ENCODE measurements around the gene MYOG.

The MYOG gene

GRCh38 chr1:203043830-203044545 is 41.8 kb downstream of the MYOG start:
- 95% methylated on average over 14 of the region's 14 CpGs for WGBS
- Histone ChIP-seq H3K4me3 (ENCODE audit: low read length) (no peak overlapping the region), H3K9ac (ENCODE audit: low read depth, low read length) (no peak overlapping the region), H3K27me3 (ENCODE audit: insufficient read depth, low read length) (no peaks in the 10 kb centered on the region), H3K4me1 (ENCODE audit: insufficient read depth, low read length) (peaks cover 2% of the 10 kb centered on the region; the same call in 1 of the 2 replicates), H3K9me3 (ENCODE audit: insufficient read depth, low read depth, low read length) (no peaks in the 10 kb centered on the region), H3K36me3 (ENCODE audit: insufficient read depth, low read length) (peaks cover 15% of the 10 kb centered on the region; the same call in 1 of the 2 replicates), H3K27ac (ENCODE audit: low read depth, low read length) (no peak overlapping the region)

DNA sequence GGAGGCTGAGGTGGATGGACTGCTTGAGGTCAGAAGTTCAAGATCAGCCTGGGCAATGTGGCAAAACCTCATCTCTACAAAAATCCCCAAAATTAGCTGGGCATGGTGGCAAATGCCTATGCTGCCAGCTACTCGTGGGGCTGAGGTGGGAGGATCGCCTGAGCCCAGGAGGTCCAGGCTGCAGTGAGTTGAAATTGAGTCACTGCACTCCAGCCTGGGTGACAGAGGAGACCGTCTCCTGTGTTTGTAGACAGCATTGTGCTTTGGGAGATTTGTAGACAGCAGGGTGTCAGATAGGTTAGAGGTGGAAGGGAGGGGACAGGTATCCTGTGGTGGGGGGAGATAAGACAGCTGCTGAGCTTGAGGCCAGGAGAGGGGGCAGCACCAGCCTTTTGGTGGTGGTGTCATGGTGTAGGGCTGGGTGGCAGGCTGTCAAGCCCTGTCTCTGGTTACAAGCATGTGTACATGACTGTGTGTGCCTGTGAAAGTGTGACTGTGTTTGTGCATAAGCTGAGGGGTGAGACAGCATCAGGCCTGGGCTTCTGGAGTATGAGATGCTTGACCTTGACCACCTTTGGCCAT is 44.4 kb downstream of the MYOG start:
- H3K27me3 ChIP-seq (ENCODE audit: insufficient read depth, low read length), result no peaks in the 10 kb centered on the region
- H3K9me3 ChIP-seq (ENCODE audit: insufficient read depth, low read depth, low read length), result no peaks in the 10 kb centered on the region
- H3K4me1 ChIP-seq (ENCODE audit: insufficient read depth, low read length), result no peaks in the 10 kb centered on the region
- peaks cover 11% of the 10 kb centered on the region; the same call in 1 of the 2 replicates for H3K36me3 ChIP-seq (ENCODE audit: insufficient read depth, low read length)
- 75% methylated on average over 3 of the region's 3 CpGs for WGBS
- H3K4me3 ChIP-seq (ENCODE audit: low read length), result no peak overlapping the region
- H3K27ac ChIP-seq (ENCODE audit: low read depth, low read length), result no peak overlapping the region
- no peak overlapping the region for H3K9ac ChIP-seq (ENCODE audit: low read depth, low read length)

GRCh38 chr1:203040513-203041275 is 45.1 kb downstream of the MYOG start:
- 89% methylated on average over 5 of the region's 5 CpGs for WGBS
- no peaks in the 10 kb centered on the region for H3K27me3 ChIP-seq (ENCODE audit: insufficient read depth, low read length)
- 0 out of 2 replicates have a peak, but pooled peaks cover 4% of the 10 kb centered on the region for H3K4me1 ChIP-seq (ENCODE audit: insufficient read depth, low read length)

DNA sequence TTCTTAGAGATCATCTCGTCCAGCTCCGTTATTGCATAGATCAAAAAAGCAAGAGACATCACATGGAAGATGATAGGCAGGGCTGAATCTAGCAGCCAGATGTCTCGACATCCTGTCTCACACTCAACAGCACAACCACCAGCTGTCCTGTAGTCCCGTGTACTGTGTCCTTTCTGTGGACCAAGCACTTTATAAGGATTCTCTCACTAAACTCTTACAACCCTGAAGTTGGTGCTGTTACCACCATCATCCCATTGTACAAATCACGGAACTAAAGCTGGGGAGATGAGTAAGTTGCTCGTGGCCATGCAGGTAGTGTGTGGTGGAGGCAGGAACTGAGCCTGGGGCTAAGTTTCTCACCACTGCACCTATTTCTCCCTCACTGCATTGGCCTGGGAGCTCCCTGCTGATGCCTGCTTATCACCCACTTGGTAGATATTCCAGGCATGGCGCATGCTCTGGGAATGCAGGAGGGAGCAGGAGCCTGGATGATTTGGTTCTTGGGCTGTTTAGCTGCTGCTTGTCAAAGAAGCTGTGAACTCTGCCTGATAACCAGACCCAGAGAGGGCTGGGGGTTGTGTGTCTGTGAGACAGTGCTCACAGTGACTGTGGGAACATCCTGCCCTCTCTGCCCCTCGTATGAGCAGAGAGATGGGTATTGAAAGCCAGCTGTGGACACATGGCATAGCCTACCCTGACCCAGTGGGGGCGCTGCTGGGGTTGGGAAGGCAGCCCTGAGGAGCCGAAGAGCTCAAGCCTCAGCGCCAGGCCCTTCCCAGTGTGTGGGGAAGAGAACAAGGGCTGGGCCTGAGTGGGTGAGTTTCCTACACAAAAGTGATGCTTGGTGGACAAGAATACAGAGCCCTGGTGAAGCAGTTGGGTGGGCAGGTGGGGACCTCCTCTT is 46.0 kb downstream of the MYOG start:
- WGBS, result 56% methylated on average over 9 of the region's 11 CpGs
- peaks cover 4% of the 10 kb centered on the region; the same call in 1 of the 2 replicates for H3K36me3 ChIP-seq (ENCODE audit: insufficient read depth, low read length)
- no peak overlapping the region for H3K9ac ChIP-seq (ENCODE audit: low read depth, low read length)
- no peak overlapping the region for H3K27ac ChIP-seq (ENCODE audit: low read depth, low read length)
- H3K9me3 ChIP-seq (ENCODE audit: insufficient read depth, low read depth, low read length), result no peaks in the 10 kb centered on the region
- no peak overlapping the region for H3K4me3 ChIP-seq (ENCODE audit: low read length)
- H3K27me3 ChIP-seq (ENCODE audit: insufficient read depth, low read length), result no peaks in the 10 kb centered on the region
- 0 out of 2 replicates have a peak, but pooled peaks cover 6% of the 10 kb centered on the region for H3K4me1 ChIP-seq (ENCODE audit: insufficient read depth, low read length)

More at GRCh38 chr1:203040513-203041275, 45.1 kb downstream of the MYOG start:
- Histone ChIP-seq H3K27ac (ENCODE audit: low read depth, low read length) (no peak overlapping the region), H3K4me3 (ENCODE audit: low read length) (no peak overlapping the region), H3K9me3 (ENCODE audit: insufficient read depth, low read depth, low read length) (no peaks in the 10 kb centered on the region), H3K9ac (ENCODE audit: low read depth, low read length) (no peak overlapping the region), H3K36me3 (ENCODE audit: insufficient read depth, low read length) (peaks cover 6% of the 10 kb centered on the region; the same call in 1 of the 2 replicates)

DNA sequence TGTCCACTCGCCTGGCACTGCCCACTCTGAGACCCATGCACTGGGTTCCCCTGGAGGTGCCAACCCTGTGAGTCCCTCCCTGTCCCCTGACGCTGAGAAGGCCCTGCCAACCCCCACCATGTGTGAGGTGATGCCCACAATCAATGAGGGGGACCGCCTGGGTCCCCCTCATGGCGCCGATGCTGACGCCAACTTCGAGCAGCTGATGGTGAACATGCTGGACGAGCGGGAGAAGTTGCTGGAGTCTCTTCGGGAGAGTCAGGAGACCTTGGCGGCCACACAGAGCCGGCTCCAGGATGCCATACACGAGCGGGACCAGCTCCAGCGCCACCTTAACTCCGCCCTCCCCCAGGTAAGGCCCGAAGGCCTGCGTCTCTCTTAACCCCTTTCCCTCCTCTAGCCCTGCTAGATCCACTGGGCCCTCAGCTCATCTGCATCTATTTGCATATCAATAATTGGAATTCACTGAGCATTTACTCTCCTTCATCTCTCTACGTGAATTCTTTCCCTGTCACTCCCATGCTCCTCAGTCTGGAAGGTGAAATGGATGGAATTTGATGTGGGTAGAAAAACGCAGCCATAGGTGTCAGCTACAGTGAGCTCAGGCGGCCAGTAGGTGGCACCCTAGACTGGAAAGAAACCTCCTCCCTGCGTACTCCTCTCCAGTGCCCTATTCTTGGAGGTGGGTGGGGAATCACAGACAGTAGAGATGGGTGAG is 46.8 kb downstream of the MYOG start:
- 0 out of 2 replicates have a peak, but pooled peaks cover 6% of the 10 kb centered on the region for H3K4me1 ChIP-seq (ENCODE audit: insufficient read depth, low read length)
- H3K27me3 ChIP-seq (ENCODE audit: insufficient read depth, low read length), result no peaks in the 10 kb centered on the region
- H3K9ac ChIP-seq (ENCODE audit: low read depth, low read length), result no peak overlapping the region
- WGBS, result 82% methylated on average over 18 of the region's 22 CpGs
- no peak overlapping the region for H3K27ac ChIP-seq (ENCODE audit: low read depth, low read length)
- H3K4me3 ChIP-seq (ENCODE audit: low read length), result no peak overlapping the region
- peaks cover 3% of the 10 kb centered on the region; the same call in 1 of the 2 replicates for H3K36me3 ChIP-seq (ENCODE audit: insufficient read depth, low read length)
- no peaks in the 10 kb centered on the region for H3K9me3 ChIP-seq (ENCODE audit: insufficient read depth, low read depth, low read length)

GRCh38 chr1:203038217-203038741 is 47.5 kb downstream of the MYOG start:
- Histone ChIP-seq H3K4me3 (ENCODE audit: low read length) (no peak overlapping the region), H3K9me3 (ENCODE audit: insufficient read depth, low read depth, low read length) (no peaks in the 10 kb centered on the region), H3K9ac (ENCODE audit: low read depth, low read length) (no peak overlapping the region), H3K27ac (ENCODE audit: low read depth, low read length) (no peak overlapping the region), H3K4me1 (ENCODE audit: insufficient read depth, low read length) (0 out of 2 replicates have a peak, but pooled peaks cover 6% of the 10 kb centered on the region), H3K36me3 (ENCODE audit: insufficient read depth, low read length) (no peaks in the 10 kb centered on the region), H3K27me3 (ENCODE audit: insufficient read depth, low read length) (no peaks in the 10 kb centered on the region)
- WGBS, result 84% methylated on average over 9 of the region's 9 CpGs

GRCh38 chr1:203037509-203038190 is 48.2 kb downstream of the MYOG start:
- Histone ChIP-seq H3K27ac (ENCODE audit: low read depth, low read length) (no peak overlapping the region), H3K9me3 (ENCODE audit: insufficient read depth, low read depth, low read length) (no peaks in the 10 kb centered on the region), H3K27me3 (ENCODE audit: insufficient read depth, low read length) (no peaks in the 10 kb centered on the region), H3K36me3 (ENCODE audit: insufficient read depth, low read length) (no peaks in the 10 kb centered on the region), H3K9ac (ENCODE audit: low read depth, low read length) (no peak overlapping the region), H3K4me3 (ENCODE audit: low read length) (no peak overlapping the region), H3K4me1 (ENCODE audit: insufficient read depth, low read length) (0 out of 2 replicates have a peak, but pooled peaks cover 6% of the 10 kb centered on the region)
- 88% methylated on average over 10 of the region's 10 CpGs for WGBS

DNA sequence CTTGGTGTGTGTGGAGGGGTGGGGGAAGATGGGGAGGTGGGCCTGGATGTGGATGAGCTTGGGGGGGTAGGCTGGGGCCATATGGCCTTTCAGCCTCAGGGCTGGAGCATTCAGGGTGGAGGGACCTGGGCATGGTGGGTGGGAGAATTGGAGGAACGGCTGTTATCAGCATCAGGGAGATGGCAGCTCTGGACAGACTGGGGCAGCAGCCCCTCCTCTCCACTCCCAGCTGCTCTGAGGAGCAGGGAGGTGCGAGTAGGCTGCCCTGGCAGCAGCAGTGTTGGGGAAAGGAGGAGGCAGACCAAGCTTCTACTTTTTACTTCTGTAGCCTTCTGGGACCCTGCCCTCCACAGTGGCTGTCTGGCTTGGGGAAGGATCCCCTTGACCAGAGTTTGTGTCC is 49.3 kb downstream of the MYOG start:
- H3K9ac ChIP-seq (ENCODE audit: low read depth, low read length), result no peak overlapping the region
- no peaks in the 10 kb centered on the region for H3K9me3 ChIP-seq (ENCODE audit: insufficient read depth, low read depth, low read length)
- no peaks in the 10 kb centered on the region for H3K27me3 ChIP-seq (ENCODE audit: insufficient read depth, low read length)
- WGBS, result 43% methylated on average over 2 of the region's 2 CpGs
- no peak overlapping the region for H3K4me3 ChIP-seq (ENCODE audit: low read length)
- H3K4me1 ChIP-seq (ENCODE audit: insufficient read depth, low read length), result 0 out of 2 replicates have a peak, but pooled peaks cover 6% of the 10 kb centered on the region
- H3K27ac ChIP-seq (ENCODE audit: low read depth, low read length), result no peak overlapping the region
- H3K36me3 ChIP-seq (ENCODE audit: insufficient read depth, low read length), result no peaks in the 10 kb centered on the region

- no peak overlapping the region for H3K27ac ChIP-seq (ENCODE audit: low read depth, low read length)
- H3K36me3 ChIP-seq (ENCODE audit: insufficient read depth, low read length), result no peaks in the 10 kb centered on the region
- H3K9ac ChIP-seq (ENCODE audit: low read depth, low read length), result no peak overlapping the region
- WGBS, result 74% methylated on average over 4 of the region's 4 CpGs
- H3K4me3 ChIP-seq (ENCODE audit: low read length), result no peak overlapping the region
- H3K4me1 ChIP-seq (ENCODE audit: insufficient read depth, low read length), result 0 out of 2 replicates have a peak, but pooled peaks cover 6% of the 10 kb centered on the region
- no peaks in the 10 kb centered on the region for H3K27me3 ChIP-seq (ENCODE audit: insufficient read depth, low read length)
- no peaks in the 10 kb centered on the region for H3K9me3 ChIP-seq (ENCODE audit: insufficient read depth, low read depth, low read length)
Observed at GRCh38 chr1:203036135-203036534, 49.7 kb downstream of the MYOG start.

Data from HUES64 (cell line).